T-helper 1 cell treated with Interleukin-12 subunit alpha and Interleukin-12 subunit beta and Interleukin-4 antibody, amounts not matched to agents 30 μg/mL and 1 μg/mL, for 36 hours (primary cell): Measurements from ENCODE around the gene NLRP6.
"Not testable (repeated sequence)": the region's sequence is repeated elsewhere in the genome, so short reads cannot be mapped to it uniquely, and the experiment has no call there.

ENCODE experiments used
- H3K27ac Mint-ChIP-seq: one replicate; pipeline ENCODE4 v1.8.0; 2021; ENCODE audit warnings: mild to moderate bottlenecking, mixed read lengths
- H3K27me3 Mint-ChIP-seq: one replicate; pipeline ENCODE4 v1.8.0; 2021; ENCODE audit warnings: low read depth, mixed read lengths
- H3K36me3 Mint-ChIP-seq: one replicate; pipeline ENCODE4 v1.8.0; 2021; ENCODE audit warnings: low read depth, mixed read lengths
- H3K4me1 Mint-ChIP-seq: one replicate; pipeline ENCODE4 v1.8.0; 2021; ENCODE audit warnings: low read depth, mixed read lengths
- H3K4me3 Mint-ChIP-seq: one replicate; pipeline ENCODE4 v1.8.0; 2021; ENCODE audit warnings: mild to moderate bottlenecking, moderate library complexity, mixed read lengths
- H3K9me3 Mint-ChIP-seq: one replicate; pipeline ENCODE4 v1.8.0; 2021; ENCODE audit warnings: mixed read lengths

Gene NLRP6

DNA sequence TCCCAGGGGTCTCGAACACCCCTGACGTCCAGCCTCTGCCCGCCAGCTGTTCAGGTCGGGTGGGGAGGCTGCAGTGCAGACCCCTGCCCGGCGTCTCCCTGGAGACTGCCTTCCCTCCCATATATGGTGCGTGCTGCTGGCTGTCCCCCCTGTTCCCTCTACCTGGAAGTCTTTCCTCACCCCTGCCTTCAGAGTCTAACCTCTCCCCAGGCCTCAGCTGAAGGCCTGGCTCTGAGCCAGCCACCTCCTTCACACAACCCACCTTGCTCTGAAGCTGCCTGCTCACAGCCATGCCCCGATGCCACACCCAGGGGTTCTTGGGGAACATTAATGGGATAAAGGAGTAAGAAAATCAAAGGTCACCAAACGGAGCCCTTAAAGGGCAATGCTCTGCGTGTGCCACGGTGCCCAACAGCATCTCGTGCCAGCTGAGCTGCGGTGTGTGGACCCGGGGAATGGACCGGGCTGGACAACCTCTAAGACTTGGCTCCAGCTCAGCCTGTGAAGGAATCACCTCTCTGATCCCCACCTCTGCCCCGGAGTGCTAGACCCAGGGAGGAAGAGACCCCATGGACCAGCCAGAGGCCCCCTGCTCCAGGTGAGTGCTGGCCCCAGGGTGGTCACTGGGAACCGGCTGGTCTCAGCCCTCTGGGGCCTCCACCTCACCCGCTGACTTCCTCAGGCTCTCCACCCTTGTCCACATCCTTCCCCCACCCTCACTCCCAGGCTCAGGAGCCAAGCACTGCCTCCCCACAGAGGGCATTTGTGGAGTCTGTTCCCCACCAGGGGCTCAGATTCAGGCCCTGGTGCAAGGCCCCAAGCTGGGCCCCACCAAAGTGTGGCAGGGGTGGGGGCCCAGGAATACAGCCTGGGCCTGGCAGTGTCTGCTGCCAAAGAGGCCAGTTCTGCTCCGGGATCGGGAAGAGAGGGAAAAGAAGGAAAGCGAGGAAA, at the start of gene NLRP6:
Gene NLRP6 (plus strand): TSS at position 407 of the 951 bp plus-strand sequence. CDS start 163 bp downstream, at position 570.
- Mint-ChIP-seq H3K27me3 (peaks cover 49% of the 10 kb centered on the region), H3K9me3 (peaks cover 5% of the 10 kb centered on the region), H3K4me1 (peaks cover 37% of the 10 kb centered on the region), H3K4me3 (peak within 1 kb of the TSS; percentile 85), H3K27ac (peak within 1 kb of the TSS; percentile 88), H3K36me3 (peaks cover 38% of the 10 kb centered on the region)

DNA sequence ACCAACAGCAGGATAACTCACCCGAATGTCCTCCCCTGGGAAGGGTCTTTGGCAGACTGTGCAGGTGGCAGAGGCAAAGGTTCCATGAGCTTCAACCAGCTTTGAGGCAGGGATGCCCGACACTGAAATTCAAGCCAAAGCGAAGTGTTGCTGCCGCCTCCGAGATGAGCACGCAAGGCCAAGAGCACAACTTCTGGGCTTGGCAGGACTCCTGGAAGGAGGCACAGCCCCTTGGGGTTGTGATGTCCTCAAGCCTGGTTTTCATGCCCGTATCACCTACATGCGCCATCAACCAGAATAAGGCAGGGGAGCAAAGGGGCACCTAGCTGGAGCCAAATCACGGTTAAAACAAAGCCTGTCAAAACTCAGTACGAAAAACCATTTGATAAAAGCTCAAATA, 47.8 kb upstream of the NLRP6 start:
- no peaks in the 10 kb centered on the region for H3K9me3 Mint-ChIP-seq
- peaks cover 4% of the 10 kb centered on the region for H3K36me3 Mint-ChIP-seq
- H3K4me3 Mint-ChIP-seq, result no peak overlapping the region
- no peaks in the 10 kb centered on the region for H3K27me3 Mint-ChIP-seq
- H3K4me1 Mint-ChIP-seq, result peaks cover 12% of the 10 kb centered on the region
- no peak overlapping the region for H3K27ac Mint-ChIP-seq

DNA sequence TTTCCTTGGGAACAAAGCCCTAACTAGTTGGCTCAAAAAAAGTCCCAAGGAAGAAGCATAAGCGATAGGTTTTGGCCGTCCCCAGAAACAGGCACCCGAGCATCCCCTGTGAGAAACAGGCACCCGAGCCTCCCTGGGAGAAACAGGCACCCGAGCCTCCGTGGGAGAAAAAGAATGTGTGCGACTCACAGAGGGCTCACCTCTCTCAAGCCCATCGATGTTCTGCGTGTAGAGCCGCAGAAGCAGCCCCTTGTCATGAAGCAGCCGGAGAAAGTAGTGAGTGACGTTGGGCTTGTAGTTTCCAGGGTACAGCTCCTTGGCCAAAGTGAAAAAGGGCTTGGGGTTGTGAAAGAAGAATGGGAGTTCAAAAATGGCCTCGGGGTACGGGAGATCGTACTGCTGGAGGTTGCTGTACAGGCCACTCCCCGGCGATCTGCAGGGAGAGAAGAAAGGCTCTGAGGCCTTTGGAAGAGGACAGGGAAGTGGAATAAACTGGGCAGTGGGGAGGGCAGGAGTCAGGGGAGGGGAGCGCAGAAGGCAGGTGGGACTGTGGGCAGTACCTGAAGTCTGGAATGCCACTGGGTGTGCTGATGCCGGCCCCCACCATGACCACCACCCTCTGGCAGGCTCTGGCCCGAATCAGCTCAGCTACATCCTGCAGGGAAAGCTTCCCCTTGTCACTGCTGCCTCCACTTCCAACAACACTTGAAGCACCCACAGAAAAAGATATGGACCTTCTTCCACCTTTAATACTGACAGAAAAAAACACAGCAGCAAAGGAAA, 45.2 kb upstream of the NLRP6 start:
- Mint-ChIP-seq H3K36me3 (peaks cover 1% of the 10 kb centered on the region), H3K27me3 (no peaks in the 10 kb centered on the region), H3K4me1 (peaks cover 16% of the 10 kb centered on the region), H3K27ac (no peak overlapping the region), H3K9me3 (no peaks in the 10 kb centered on the region), H3K4me3 (no peak overlapping the region)

DNA sequence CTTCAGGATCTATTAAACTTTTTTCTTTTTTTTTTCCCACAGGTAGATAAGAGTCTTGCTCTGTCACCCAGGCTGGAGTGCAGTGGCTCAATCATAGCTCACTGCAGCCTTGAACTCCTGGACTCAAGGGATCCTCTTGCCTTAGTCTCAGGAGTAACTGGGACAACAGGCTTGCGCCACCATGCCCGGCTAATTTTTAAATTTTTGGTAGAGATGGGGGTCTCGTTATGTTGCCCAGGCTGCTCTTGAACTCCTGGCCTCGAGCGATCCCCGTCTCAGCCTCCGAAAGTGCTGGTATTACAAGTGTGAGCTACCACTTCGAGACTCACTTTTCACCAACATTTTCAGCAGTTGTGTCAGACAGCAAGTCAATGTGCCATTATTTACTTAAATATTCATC, 43.0 kb upstream of the NLRP6 start:
- Mint-ChIP-seq H3K36me3 (peaks cover 7% of the 10 kb centered on the region), H3K27ac (peak overlapping the region; percentile 91), H3K27me3 (no peaks in the 10 kb centered on the region), H3K4me3 (peak overlapping the region; percentile 97), H3K4me1 (peaks cover 36% of the 10 kb centered on the region), H3K9me3 (no peaks in the 10 kb centered on the region)

DNA sequence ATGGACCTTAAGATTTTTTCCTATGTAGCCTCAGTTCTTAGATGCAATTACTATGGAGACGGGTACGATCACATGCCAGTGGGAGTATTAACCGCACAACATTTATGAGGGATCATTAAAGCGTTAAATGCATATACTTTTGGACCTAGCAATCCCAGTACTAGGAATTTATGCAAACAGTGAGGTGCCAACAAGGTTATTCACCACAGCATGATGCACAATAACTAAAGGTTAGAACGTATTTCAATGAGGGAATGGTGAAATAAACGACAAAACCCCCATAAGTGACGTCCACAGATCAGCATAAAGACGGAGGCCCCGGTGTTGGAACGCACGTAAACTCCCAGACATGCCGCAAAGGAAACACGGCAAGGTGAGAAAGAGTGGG, 42.6 kb upstream of the NLRP6 start:
- H3K4me3 Mint-ChIP-seq, result peak overlapping the region; percentile 97
- H3K36me3 Mint-ChIP-seq, result peaks cover 10% of the 10 kb centered on the region
- H3K4me1 Mint-ChIP-seq, result peaks cover 38% of the 10 kb centered on the region
- peak overlapping the region; percentile 91 for H3K27ac Mint-ChIP-seq
- H3K27me3 Mint-ChIP-seq, result no peaks in the 10 kb centered on the region
- H3K9me3 Mint-ChIP-seq, result no peaks in the 10 kb centered on the region

DNA sequence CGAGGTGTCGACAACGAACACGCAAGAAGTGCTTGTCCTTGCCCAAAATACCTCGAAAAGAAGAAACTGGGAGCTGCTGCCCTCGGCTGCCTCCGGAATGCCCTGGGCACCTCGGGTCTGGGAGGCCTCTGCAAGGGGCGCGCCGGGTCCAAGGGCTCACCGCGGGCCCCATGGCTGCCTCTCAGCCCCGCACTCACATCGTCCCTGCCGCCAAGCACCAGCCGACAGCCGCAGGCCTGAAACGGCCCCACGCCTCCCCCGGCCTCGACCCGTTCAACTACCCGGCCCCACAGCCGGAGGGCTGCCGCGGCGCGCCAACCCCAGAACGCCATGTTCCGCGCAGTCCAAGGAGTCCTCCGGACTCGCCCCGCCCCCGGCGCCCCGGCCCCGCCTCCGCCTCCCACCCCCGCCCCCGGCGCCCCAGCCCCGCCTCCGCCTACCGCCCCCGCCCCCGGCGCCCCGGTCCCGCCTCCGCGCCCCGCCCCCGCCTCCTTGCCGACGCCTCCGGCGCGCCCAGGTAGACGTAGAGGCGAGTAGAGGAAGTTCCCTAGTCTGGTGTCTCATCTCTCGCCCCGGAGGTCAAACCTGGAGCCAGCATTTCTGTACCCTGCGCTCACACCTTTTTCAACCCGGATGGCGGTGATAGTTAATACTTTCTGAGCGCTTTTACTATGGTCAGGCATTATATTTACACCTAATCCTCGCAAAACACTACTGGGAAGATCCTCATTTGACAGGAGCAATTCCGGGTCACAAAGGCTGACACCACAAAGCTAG, 42.0 kb upstream of the NLRP6 start, which contains the start of gene SIRT3:
Gene SIRT3 (minus strand): TSS at position 346 of the 777 bp plus-strand sequence. CDS start 14 bp downstream, at position 332.
- peaks cover 40% of the 10 kb centered on the region for H3K4me1 Mint-ChIP-seq
- no peaks in the 10 kb centered on the region for H3K9me3 Mint-ChIP-seq
- peak within 1 kb of the TSS; percentile 99 for H3K27ac Mint-ChIP-seq
- peak within 1 kb of the TSS; percentile 97 for H3K4me3 Mint-ChIP-seq
- H3K36me3 Mint-ChIP-seq, result peaks cover 12% of the 10 kb centered on the region
- H3K27me3 Mint-ChIP-seq, result no peaks in the 10 kb centered on the region

DNA sequence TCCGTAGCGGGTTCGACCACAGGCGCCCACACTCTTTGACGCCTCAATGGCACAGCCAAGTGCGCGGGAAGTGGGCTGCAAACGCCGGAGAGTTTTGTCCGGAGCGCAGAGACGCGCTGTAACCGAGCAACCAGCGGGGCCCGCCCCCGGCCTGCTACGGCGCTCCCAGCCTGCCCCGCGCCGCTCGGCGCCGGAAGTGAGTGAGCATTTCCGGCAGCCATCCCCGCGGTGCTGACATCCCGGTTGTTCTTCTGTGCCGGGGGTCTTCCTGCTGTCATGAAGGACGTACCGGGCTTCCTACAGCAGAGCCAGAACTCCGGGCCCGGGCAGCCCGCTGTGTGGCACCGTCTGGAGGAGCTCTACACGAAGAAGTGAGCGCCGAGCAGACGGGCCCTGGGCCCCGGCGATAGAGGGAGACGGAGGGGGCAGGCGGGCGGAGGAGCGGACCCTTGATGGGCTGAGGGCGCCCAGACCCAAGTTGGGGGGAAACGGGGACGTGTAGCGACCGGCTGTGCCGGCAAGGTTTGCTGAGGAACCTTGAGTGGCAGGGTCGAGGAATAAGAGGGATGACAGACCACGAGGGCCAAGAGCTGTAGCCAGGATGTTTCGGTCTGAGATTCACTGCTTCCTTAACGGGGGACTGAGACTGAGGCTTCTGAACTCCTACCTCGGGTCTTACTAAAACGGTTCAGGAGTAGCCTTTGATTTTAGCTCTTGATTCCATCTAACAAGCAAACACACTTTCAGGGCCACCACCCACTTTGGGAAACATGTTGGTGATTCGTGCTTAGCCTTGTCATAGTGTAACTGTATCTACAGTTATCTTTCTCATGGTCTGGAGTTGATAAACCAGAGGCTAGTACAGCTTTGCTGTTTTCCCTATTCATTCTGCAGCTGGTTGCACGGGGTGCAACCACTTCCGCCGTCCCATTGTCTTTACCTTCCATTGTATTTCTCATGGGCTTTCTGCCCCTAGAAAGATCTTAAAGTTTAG, 41.1 kb upstream of the NLRP6 start, which contains the start of gene PSMD13:
Gene PSMD13 (plus strand): TSS at position 203 of the 994 bp plus-strand sequence. CDS start 74 bp downstream, at position 277.
- peak within 1 kb of the TSS; percentile 99 for H3K27ac Mint-ChIP-seq
- H3K4me3 Mint-ChIP-seq, result peak within 1 kb of the TSS; percentile 97
- H3K4me1 Mint-ChIP-seq, result peaks cover 48% of the 10 kb centered on the region
- no peaks in the 10 kb centered on the region for H3K9me3 Mint-ChIP-seq
- H3K36me3 Mint-ChIP-seq, result peaks cover 21% of the 10 kb centered on the region
- H3K27me3 Mint-ChIP-seq, result no peaks in the 10 kb centered on the region

DNA sequence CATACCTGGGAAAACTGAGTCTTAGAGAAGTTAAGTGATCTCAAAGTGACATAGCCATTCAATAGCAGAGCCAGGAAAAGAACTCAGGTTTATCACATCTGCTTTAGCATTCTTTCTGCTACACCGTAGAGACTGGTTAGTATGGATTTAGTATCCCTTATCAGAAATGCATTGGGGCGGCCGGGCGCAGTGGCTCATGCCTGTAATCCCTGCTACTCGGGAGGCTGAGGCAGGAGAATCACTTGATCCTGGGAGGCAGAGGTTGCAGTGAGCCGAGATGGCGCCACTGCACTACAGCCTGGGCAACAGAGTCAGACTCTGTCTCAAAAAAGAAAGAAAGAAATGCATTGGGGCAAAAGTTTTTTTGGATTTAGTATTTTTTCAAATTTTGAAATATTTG, 39.9 kb upstream of the NLRP6 start:
- Mint-ChIP-seq H3K4me1 (peaks cover 53% of the 10 kb centered on the region), H3K4me3 (peak overlapping the region; percentile 97), H3K36me3 (peaks cover 26% of the 10 kb centered on the region), H3K27ac (peak overlapping the region; percentile 45)
- H3K27me3 Mint-ChIP-seq, H3K9me3 Mint-ChIP-seq: not testable (repeated sequence)

GRCh38 chr11:240315-240714, 37.9 kb upstream of the NLRP6 start:
- Mint-ChIP-seq H3K4me1 (peaks cover 61% of the 10 kb centered on the region), H3K9me3 (no peaks in the 10 kb centered on the region), H3K27ac (no peak overlapping the region), H3K4me3 (no peak overlapping the region), H3K27me3 (no peaks in the 10 kb centered on the region), H3K36me3 (peaks cover 37% of the 10 kb centered on the region)

DNA sequence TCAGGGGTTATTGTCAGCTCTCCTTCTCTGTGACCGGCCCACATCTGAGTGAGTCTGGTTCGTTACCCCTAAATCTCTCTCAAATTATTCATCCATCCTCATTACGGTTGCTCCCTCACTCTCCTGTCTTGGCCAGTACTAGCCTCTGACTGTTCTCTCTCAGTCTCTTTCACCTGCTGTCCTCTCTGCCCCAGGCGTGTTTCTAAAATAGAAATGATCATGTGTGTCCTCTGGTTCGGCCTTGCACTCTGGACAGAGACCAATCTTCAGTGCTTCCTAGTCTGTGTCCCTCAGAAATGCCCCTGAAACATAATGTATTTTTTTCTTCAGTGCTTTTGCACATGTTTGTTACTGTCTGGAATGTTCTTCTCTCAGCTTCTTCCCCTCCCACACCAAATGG, 36.6 kb upstream of the NLRP6 start:
- H3K27ac Mint-ChIP-seq, result no peak overlapping the region
- no peaks in the 10 kb centered on the region for H3K9me3 Mint-ChIP-seq
- H3K36me3 Mint-ChIP-seq, result peaks cover 47% of the 10 kb centered on the region
- no peaks in the 10 kb centered on the region for H3K27me3 Mint-ChIP-seq
- peaks cover 59% of the 10 kb centered on the region for H3K4me1 Mint-ChIP-seq
- no peak overlapping the region for H3K4me3 Mint-ChIP-seq

- peaks cover 57% of the 10 kb centered on the region for H3K36me3 Mint-ChIP-seq
- peaks cover 43% of the 10 kb centered on the region for H3K4me1 Mint-ChIP-seq
- H3K27ac Mint-ChIP-seq, result peak overlapping the region; percentile 77
Observed at GRCh38 chr11:244376-244775, 33.8 kb upstream of the NLRP6 start.

DNA sequence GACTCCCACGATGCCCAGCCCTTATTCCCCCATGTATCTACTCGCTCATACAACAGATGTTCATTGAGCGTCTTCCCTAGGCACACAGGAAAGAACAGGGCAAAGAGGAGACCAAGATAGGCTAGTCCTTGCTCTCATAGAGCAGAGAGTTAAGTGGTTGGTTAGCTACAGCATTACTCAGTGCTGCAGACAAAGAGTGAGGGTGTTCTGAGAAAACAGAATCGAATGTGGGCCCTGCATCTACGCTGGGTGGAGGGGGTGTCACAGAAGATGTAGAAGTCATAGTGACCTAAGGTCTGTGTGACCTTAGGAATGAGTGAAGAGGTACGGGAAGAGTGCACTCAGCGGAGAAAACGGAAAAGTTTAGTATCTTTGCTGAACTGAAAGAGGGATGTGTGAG, 29.1 kb upstream of the NLRP6 start:
- Mint-ChIP-seq H3K36me3 (peaks cover 63% of the 10 kb centered on the region), H3K4me3 (no peak overlapping the region), H3K27ac (peak overlapping the region; percentile 7), H3K27me3 (no peaks in the 10 kb centered on the region), H3K4me1 (peaks cover 25% of the 10 kb centered on the region), H3K9me3 (no peaks in the 10 kb centered on the region)

More at GRCh38 chr11:244376-244775, 33.8 kb upstream of the NLRP6 start:
- H3K9me3 Mint-ChIP-seq, result no peaks in the 10 kb centered on the region
- no peaks in the 10 kb centered on the region for H3K27me3 Mint-ChIP-seq
- no peak overlapping the region for H3K4me3 Mint-ChIP-seq

DNA sequence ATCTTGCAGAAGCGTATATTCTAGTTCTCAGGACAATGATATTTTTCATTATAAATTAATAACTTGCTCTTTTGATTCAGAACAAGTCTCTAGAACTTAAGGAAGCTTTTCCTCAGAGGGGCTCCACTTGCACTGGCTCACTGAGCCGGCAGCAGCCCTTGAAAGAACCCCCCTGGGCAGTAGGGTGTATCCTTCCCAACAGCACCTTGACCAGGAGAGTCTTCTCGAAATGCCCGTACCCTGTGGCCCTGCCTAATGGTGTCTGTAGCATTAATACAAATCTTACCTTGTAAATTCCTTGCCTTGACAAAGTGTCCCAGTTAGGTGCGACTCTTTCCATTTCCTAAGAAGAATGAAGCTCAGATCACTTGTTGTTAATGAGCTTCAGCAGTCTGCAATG, 27.9 kb upstream of the NLRP6 start:
- no peak overlapping the region for H3K27ac Mint-ChIP-seq
- peaks cover 19% of the 10 kb centered on the region for H3K4me1 Mint-ChIP-seq
- peaks cover 57% of the 10 kb centered on the region for H3K36me3 Mint-ChIP-seq
- no peaks in the 10 kb centered on the region for H3K27me3 Mint-ChIP-seq
- no peak overlapping the region for H3K4me3 Mint-ChIP-seq
- H3K9me3 Mint-ChIP-seq, result no peaks in the 10 kb centered on the region
